Central memory CD8-positive, alpha-beta T cell (primary cell): ENCODE measurements around the gene IFT27.
"Not testable (repeated sequence)": the region's sequence is repeated elsewhere in the genome, so short reads cannot be mapped to it uniquely, and the experiment has no call there.

Experiments used
- ATAC-seq: fragments of 150-1000 bp; cut with Tn5 transposase; replicated peaks from 2 replicates; pipeline ENCODE4 v1.10.0; 2022; ENCODE audit warnings: mild to moderate bottlenecking, moderate FRiP score, moderate number of reproducible peaks; ENCODE audit not compliant: poor library complexity, severe bottlenecking; ENCODE audit errors: extremely low read depth
- DNase-seq, 2 donors: peaks; one replicate each; pipeline ENCODE4 v3.0.0; 2021; ENCODE audit warnings: low spot score in 2 of 2
- H3K27ac Mint-ChIP-seq: one replicate; pipeline ENCODE4 v1.8.0; 2022; ENCODE audit warnings: low read depth, mild to moderate bottlenecking, moderate library complexity, mixed read lengths
- H3K27me3 Mint-ChIP-seq: one replicate; pipeline ENCODE4 v1.8.0; 2022; ENCODE audit warnings: mixed read lengths
- H3K36me3 Mint-ChIP-seq: one replicate; pipeline ENCODE4 v1.8.0; 2022; ENCODE audit warnings: mild to moderate bottlenecking, moderate library complexity, mixed read lengths; ENCODE audit not compliant: insufficient read depth
- H3K4me1 Mint-ChIP-seq: one replicate; pipeline ENCODE4 v1.8.0; 2022; ENCODE audit warnings: mixed read lengths
- H3K4me3 Mint-ChIP-seq: one replicate; pipeline ENCODE4 v1.8.0; 2022; ENCODE audit warnings: mild to moderate bottlenecking, moderate library complexity, mixed read lengths
- H3K9me3 Mint-ChIP-seq: one replicate; pipeline ENCODE4 v1.8.0; 2022; ENCODE audit warnings: mixed read lengths

Gene IFT27

GRCh38 chr22:36758792-36759271 is 17.1 kb downstream of the IFT27 start:
- Mint-ChIP-seq H3K27me3 (peaks cover 22% of the 10 kb centered on the region), H3K4me1 (peaks cover 5% of the 10 kb centered on the region), H3K27ac (peak overlapping the region; percentile 35), H3K36me3 (no peaks in the 10 kb centered on the region), H3K4me3 (no peak overlapping the region), H3K9me3 (no peaks in the 10 kb centered on the region)
- ATAC-seq: no peak
- no peak for DNase-seq

DNA sequence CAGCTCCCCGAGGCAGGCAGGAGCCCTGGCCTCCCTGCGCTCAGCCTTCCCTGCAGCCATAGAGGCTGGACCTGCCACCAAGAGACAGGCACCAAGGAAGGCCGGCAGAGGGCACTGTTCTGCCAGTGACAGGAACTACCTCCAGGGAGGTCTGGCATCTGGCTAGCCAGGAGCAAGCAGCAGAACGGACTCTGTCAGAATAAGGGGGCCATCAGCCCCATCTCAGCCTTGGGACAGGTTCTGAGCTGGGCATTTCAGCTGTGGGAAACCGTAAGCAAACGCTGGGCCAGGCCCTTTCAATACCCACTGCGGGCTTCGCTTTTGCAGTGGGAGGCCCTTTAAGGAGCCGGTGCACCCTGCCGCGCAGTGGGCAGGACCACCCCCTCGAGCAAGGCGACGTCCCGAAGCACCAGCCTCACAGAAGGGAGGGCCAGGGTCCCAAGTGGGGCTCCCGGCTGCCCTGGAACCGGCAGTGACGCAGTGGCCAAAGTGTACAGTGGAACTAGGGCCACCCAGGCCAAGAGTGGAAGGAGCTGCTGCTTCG is 18.2 kb downstream of the IFT27 start:
- peak; percentile 43 to 60 for DNase-seq
- no peaks in the 10 kb centered on the region for H3K36me3 Mint-ChIP-seq
- no peak overlapping the region for H3K27ac Mint-ChIP-seq
- H3K4me1 Mint-ChIP-seq: peaks cover 5% of the 10 kb centered on the region
- H3K27me3 Mint-ChIP-seq: peaks cover 32% of the 10 kb centered on the region
- ATAC-seq: peak; percentile 64
- no peaks in the 10 kb centered on the region for H3K9me3 Mint-ChIP-seq
- H3K4me3 Mint-ChIP-seq: no peak overlapping the region

DNA sequence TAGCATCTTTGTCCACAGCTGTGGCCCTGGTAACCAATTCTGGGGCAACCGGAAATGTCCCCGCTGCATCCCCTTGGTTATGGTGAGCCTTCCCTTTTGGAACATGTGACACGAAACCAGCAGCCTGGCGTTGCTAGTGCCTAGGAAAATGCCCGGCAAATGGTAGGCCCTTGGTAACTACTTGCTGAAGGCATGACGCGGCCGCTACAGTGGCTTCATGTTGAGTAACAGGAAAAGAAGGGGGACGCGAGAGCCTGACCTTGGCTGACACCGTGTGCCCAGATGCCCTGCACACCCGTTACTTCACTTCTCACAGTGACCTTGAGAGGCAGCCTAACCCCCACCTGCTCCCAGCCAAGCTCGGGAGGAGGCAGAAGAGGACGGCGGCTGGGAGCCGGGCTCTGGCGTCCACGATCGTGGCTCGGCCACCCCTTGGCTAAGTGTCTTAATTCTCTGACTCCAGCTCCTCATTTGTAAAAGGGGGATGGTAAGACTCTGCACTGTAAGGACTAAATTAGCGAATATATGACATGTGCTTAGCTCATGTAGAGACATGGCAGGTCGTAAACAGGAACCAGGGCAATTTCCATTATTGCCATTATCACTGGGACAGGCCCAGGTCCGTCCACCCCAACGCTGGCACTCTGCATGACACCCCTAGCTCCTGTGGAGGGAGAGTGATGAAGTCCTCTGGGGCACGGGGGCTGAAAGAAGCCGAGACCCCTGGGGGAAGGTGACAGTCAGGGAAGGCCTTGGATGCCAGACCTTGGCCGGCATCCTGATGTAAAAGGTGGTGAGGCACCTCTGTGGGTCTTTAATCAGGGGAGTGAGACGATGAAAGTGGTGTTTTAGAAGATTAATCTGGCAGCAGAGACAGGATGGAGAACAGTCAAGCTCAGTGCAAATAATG is 18.9 kb downstream of the IFT27 start:
- Mint-ChIP-seq H3K4me3 (no peak overlapping the region), H3K9me3 (no peaks in the 10 kb centered on the region)
- no peak for ATAC-seq

GRCh38 chr22:36756031-36756430 is 19.9 kb downstream of the IFT27 start:
- H3K27ac Mint-ChIP-seq: no peak overlapping the region
- ATAC-seq: no peak
- H3K9me3 Mint-ChIP-seq: no peaks in the 10 kb centered on the region
- H3K36me3 Mint-ChIP-seq: no peaks in the 10 kb centered on the region
- H3K4me3 Mint-ChIP-seq: no peak overlapping the region
- H3K27me3 Mint-ChIP-seq: peaks cover 40% of the 10 kb centered on the region
- peaks cover 5% of the 10 kb centered on the region for H3K4me1 Mint-ChIP-seq
- DNase-seq: no peak

More for the DNA sequence above, 18.9 kb downstream of the IFT27 start:
- no peak for DNase-seq
- Mint-ChIP-seq H3K27ac (no peak overlapping the region), H3K36me3 (no peaks in the 10 kb centered on the region), H3K4me1 (peaks cover 5% of the 10 kb centered on the region), H3K27me3 (peaks cover 40% of the 10 kb centered on the region)

DNA sequence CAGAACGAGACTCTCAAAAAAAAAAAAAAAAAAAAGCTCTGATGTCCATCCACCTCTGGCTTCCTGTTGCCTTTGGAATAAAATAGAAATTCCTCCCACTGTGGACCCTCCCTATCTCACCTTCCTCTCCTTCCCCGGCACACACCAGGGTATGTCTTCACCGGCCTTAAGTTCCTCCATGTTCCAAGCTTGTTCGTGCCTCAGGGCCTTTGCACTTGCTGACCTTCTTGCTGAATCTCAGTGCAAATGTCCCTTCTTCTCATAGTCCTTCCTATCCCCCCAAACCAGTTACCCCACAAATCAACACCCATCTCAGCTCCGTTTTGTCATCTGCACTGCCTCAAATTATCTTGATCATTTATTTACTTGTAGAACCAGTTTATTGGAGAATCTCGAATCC is 20.6 kb downstream of the IFT27 start:
- no peaks in the 10 kb centered on the region for H3K36me3 Mint-ChIP-seq
- DNase-seq (no peak), ATAC-seq (no peak)
- no peaks in the 10 kb centered on the region for H3K9me3 Mint-ChIP-seq
- peaks cover 40% of the 10 kb centered on the region for H3K27me3 Mint-ChIP-seq
- H3K4me3 Mint-ChIP-seq: no peak overlapping the region
- peaks cover 5% of the 10 kb centered on the region for H3K4me1 Mint-ChIP-seq
- H3K27ac Mint-ChIP-seq: no peak overlapping the region

GRCh38 chr22:36754881-36755280 is 21.0 kb downstream of the IFT27 start:
- DNase-seq, H3K4me1 Mint-ChIP-seq, H3K36me3 Mint-ChIP-seq, H3K27ac Mint-ChIP-seq, ATAC-seq, H3K4me3 Mint-ChIP-seq, H3K9me3 Mint-ChIP-seq: not testable (repeated sequence)
- peaks cover 40% of the 10 kb centered on the region for H3K27me3 Mint-ChIP-seq

- H3K4me3 Mint-ChIP-seq: no peak overlapping the region
- no peak for DNase-seq
- H3K36me3 Mint-ChIP-seq: no peaks in the 10 kb centered on the region
- no peaks in the 10 kb centered on the region for H3K9me3 Mint-ChIP-seq
- H3K4me1 Mint-ChIP-seq: peaks cover 5% of the 10 kb centered on the region
- ATAC-seq: no peak
- H3K27me3 Mint-ChIP-seq: peaks cover 40% of the 10 kb centered on the region
- no peak overlapping the region for H3K27ac Mint-ChIP-seq
Observed at GRCh38 chr22:36753916-36754315, 22.0 kb downstream of the IFT27 start.

DNA sequence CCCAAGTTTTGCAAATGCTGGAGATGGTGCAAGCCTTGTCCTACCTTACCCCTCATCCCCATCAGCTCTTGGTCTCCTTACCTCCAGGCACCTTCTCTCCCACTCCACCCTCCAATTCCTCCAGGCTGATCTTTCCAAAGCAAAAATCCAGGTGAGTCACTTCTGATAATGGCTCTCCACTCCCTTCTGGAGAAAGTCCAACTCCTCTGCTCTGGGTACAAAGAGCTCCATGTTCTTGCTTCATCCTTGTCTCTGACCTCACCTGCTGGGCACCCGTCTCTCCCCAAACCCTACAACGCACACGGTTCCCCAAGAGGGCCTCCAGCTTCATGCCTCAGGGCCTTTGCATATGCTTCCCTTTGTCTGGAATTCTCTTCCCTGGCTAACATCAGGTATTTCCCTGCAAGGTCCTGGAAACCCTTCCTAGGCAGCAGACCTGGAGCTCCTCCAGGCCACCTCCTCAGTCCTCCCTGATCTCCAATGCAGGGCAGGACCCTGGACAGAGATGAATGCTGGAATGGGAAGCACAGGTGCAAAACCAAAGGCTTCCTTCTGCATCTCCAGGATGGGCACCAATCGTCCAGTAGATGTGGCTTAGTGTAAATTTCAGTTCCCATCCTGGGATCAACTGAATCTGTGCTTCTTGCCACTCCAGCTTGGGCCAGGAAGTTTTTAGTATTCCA is 22.7 kb downstream of the IFT27 start:
- no peak for DNase-seq
- H3K4me1 Mint-ChIP-seq: peaks cover 5% of the 10 kb centered on the region
- H3K36me3 Mint-ChIP-seq: no peaks in the 10 kb centered on the region
- H3K4me3 Mint-ChIP-seq: no peak overlapping the region
- peaks cover 40% of the 10 kb centered on the region for H3K27me3 Mint-ChIP-seq
- no peak overlapping the region for H3K27ac Mint-ChIP-seq
- H3K9me3 Mint-ChIP-seq: no peaks in the 10 kb centered on the region
- ATAC-seq: no peak

DNA sequence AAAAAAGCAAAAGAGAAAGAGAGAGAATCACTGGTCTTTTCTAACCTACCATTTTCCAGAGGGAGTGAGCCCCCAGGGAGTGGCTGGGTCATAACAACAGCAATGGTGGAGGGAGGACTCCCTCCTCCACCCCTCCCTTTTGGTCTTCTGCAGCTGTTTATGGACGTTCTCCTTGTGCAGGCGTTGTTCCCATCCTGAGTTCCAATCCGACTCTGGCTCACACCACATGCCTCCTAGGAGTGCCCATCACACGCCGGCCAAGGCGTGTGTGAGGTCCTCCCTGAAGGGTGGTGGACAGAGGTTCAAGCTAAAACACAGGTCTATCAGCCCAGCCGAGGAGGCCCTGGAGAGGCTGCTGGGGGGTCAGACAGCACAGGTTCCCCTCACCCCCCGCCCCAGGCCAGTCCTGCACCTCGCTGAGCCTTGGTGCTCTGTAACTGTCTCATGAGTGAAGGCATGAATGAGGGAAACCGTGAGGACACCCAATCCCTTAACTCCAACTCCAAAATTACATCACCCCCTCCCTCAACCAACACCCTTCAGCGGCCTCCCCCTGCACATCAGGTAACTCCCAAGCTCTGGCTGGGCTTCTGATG is 29.4 kb downstream of the IFT27 start:
- DNase-seq: no peak
- no peak for ATAC-seq
- no peaks in the 10 kb centered on the region for H3K36me3 Mint-ChIP-seq
- H3K27me3 Mint-ChIP-seq: peaks cover 31% of the 10 kb centered on the region
- H3K9me3 Mint-ChIP-seq: no peaks in the 10 kb centered on the region
- no peak overlapping the region for H3K4me3 Mint-ChIP-seq
- no peak overlapping the region for H3K27ac Mint-ChIP-seq
- H3K4me1 Mint-ChIP-seq: no peaks in the 10 kb centered on the region

DNA sequence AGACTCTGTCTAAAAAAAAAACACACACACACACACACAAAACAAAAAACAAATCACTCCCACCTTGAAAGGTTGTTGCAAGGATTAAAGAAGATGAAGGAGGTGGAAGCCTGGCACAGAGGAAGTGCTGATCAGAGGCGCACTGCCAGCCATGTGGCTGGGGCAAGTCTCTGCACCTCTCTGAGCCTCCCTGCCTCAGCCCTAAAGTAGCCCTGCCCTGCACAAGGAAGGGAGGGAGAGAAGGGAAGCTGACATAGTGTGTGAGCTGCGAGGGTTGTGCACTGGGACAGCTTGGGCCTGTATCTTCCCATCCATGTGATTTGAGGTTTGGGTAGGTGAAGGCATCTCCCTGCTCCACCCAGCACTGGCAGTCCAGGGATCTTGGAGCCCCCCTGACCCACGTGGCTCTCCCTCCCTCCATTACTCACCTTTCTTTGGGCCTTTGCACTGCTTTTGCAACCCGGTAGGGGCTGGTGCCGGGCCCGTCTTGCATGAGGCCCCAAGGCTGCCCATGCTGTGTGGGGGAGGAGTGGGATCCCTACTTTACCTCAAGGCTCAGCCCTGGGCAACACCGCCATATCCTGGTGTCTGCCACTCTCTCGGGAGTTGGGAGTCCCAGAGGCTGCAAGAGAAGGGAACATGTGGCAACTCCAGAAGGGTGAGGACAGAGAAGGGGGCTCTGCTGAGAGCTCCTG is 30.5 kb downstream of the IFT27 start:
- H3K9me3 Mint-ChIP-seq: no peaks in the 10 kb centered on the region
- no peak overlapping the region for H3K27ac Mint-ChIP-seq
- ATAC-seq (no peak), DNase-seq (no peak)
- H3K27me3 Mint-ChIP-seq: peaks cover 31% of the 10 kb centered on the region
- H3K4me1 Mint-ChIP-seq: no peaks in the 10 kb centered on the region
- H3K36me3 Mint-ChIP-seq: no peaks in the 10 kb centered on the region
- no peak overlapping the region for H3K4me3 Mint-ChIP-seq

DNA sequence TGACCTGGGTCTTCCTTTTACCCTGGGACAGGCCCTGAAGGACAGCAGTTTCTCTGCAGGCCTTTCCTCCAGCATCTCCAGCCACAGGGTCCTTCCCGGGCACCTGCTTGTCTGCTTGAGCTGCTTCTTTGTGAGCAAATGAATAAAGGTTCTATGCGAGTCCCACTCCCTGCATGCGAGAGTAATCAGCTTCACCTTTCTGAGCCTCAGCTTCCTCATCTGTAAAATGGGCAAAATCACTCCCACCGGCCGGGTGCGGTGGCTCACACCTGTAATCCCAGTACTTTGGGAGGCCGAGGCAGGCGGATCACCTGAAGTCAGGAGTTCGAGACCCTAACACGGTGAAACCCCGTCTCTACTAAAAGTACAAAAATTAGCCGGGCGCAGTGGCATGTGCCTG is 31.1 kb downstream of the IFT27 start:
- DNase-seq (no peak), ATAC-seq (no peak)
- H3K9me3 Mint-ChIP-seq: no peaks in the 10 kb centered on the region
- H3K4me3 Mint-ChIP-seq: no peak overlapping the region
- no peak overlapping the region for H3K27ac Mint-ChIP-seq
- no peaks in the 10 kb centered on the region for H3K4me1 Mint-ChIP-seq
- no peaks in the 10 kb centered on the region for H3K36me3 Mint-ChIP-seq
- peaks cover 31% of the 10 kb centered on the region for H3K27me3 Mint-ChIP-seq

GRCh38 chr22:36744413-36744765 is 31.5 kb downstream of the IFT27 start:
- no peak for ATAC-seq
- Mint-ChIP-seq H3K9me3 (no peaks in the 10 kb centered on the region), H3K36me3 (no peaks in the 10 kb centered on the region), H3K27ac (no peak overlapping the region), H3K4me1 (no peaks in the 10 kb centered on the region), H3K27me3 (peaks cover 32% of the 10 kb centered on the region), H3K4me3 (no peak overlapping the region)
- DNase-seq: no peak
